ENCODE measurements around the gene DESI1. TPM values are rescaled to one million over a fixed set of nuclear protein-coding genes. Genes with fewer than 3 reads are reported as not detected.
A peak's percentile ranks its signal among the peaks of the same experiment; 100 is the strongest.
"Not testable (repeated sequence)": the region's sequence is repeated elsewhere in the genome, so short reads cannot be mapped to it uniquely, and the experiment has no call there.

DESI1 gene
- polyA plus RNA-seq, 1 of the 3 experiments (the other 2 are of a cell fraction): 8.2 TPM

- peak; percentile 76 for DNase-seq
- no peak for TF ChIP-seq USF1 (IDR thresholded peaks at IDR 0.05; ENCODE audit: borderline replicate concordance, low read depth)
- no peak for TF ChIP-seq MEF2A (IDR thresholded peaks at IDR 0.05; ENCODE audit: borderline replicate concordance, low read depth)
- TF ChIP-seq SMC3 (IDR thresholded peaks at IDR 0.05; ENCODE audit: low read depth, low read length): peak; percentile 63
- peak; percentile 63 for TF ChIP-seq CTCF (IDR thresholded peaks at IDR 0.05)
- peak; percentile 78 for TF ChIP-seq RAD21 (IDR thresholded peaks at IDR 0.05; ENCODE audit: low read length)
- TF ChIP-seq MXI1 (IDR thresholded peaks at IDR 0.05; ENCODE audit: low read depth, low read length): no peak
- Histone ChIP-seq H3K4me2 (0 out of 2 replicates have a peak overlapping the region, but pooled peaks have one; percentile 37), H3K9ac (no peak overlapping the region), H3K4me1 (ENCODE audit: control insufficient read depth in 1 of 2, insufficient read depth in 2 of 2, low read depth in 1 of 2, low read length in 1 of 2) (peaks cover 5 to 14% of the 10 kb centered on the region in 2 experiments; a peak in 2 of 4 replicates), H3F3A (replicated peaks; ENCODE audit: insufficient read depth) (no peaks in the 10 kb centered on the region), H2AFZ (ENCODE audit: low read depth) (no peak overlapping the region), H3K36me3 (replicated peaks in 1 of 2; ENCODE audit: control insufficient read depth in 1 of 2, insufficient read depth in 2 of 2, low read length in 1 of 2) (peaks cover 0 to 3% of the 10 kb centered on the region in 2 experiments), H3K79me2 (ENCODE audit: insufficient read depth) (no peaks in the 10 kb centered on the region), H3K27ac (ENCODE audit: low read depth in 2 of 2, low read length in 1 of 2) (peak overlapping the region; percentile 53 to 65; a peak in 3 of 4 replicates), H3K4me3 (ENCODE audit: low read depth in 2 of 2, low read length in 1 of 2) (no peak overlapping the region; a peak in 1 of 4 replicates), H3K9me3 (no peaks in the 10 kb centered on the region), H3K27me3 (ENCODE audit: insufficient read depth) (no peaks in the 10 kb centered on the region), H4K20me1 (ENCODE audit: insufficient read depth) (no peaks in the 10 kb centered on the region), H3K9me2 (no peaks in the 10 kb centered on the region)
- POLR2A ChIA-PET: interaction anchor here (0.7 kb wide), 1 partner anchor 53 kb away, joined by 3 read pairs; no protein-coding TSS in a partner anchor
- 33% methylated on average over 1 of the region's 13 CpGs for WGBS (ENCODE audit: low lambda C conversion rate)
- CTCF ChIA-PET: interaction anchor here (0.6 to 3.0 kb wide), 21 partner anchors 8 to 231 kb away, joined by 3 to 35 read pairs (median 4); partner anchors contain the start of genes CSDC2 and POLR3H
Measured at GRCh38 chr22:41596776-41597634, 23.8 kb downstream of the DESI1 start.

GRCh38 chr22:41595703-41596102 lies 25.1 kb downstream of the DESI1 start:
- ChIA-PET POLR2A (no interaction called here), CTCF (interaction anchor here (2.2 kb wide), 1 partner anchor 21 kb away, joined by 7 read pairs; no protein-coding TSS in a partner anchor)
- no peak for DNase-seq
- Histone ChIP-seq H3K4me1 (ENCODE audit: control insufficient read depth in 1 of 2, insufficient read depth in 2 of 2, low read depth in 1 of 2, low read length in 1 of 2) (peaks cover 5 to 14% of the 10 kb centered on the region in 2 experiments; a peak in 2 of 4 replicates), H3K36me3 (replicated peaks in 1 of 2; ENCODE audit: control insufficient read depth in 1 of 2, insufficient read depth in 2 of 2, low read length in 1 of 2) (peaks cover 0 to 3% of the 10 kb centered on the region in 2 experiments), H3K9ac (no peak overlapping the region), H3K27me3 (ENCODE audit: insufficient read depth) (no peaks in the 10 kb centered on the region), H3K9me2 (no peaks in the 10 kb centered on the region), H4K20me1 (ENCODE audit: insufficient read depth) (no peaks in the 10 kb centered on the region), H3K27ac (ENCODE audit: low read depth in 2 of 2, low read length in 1 of 2) (no peak overlapping the region), H3F3A (replicated peaks; ENCODE audit: insufficient read depth) (no peaks in the 10 kb centered on the region), H2AFZ (ENCODE audit: low read depth) (no peak overlapping the region), H3K79me2 (ENCODE audit: insufficient read depth) (no peaks in the 10 kb centered on the region), H3K9me3 (no peaks in the 10 kb centered on the region), H3K4me2 (no peak overlapping the region), H3K4me3 (ENCODE audit: low read depth in 2 of 2, low read length in 1 of 2) (no peak overlapping the region)
- no peak for TF ChIP-seq YY1 (IDR thresholded peaks at IDR 0.05; ENCODE audit: low read depth)
- no peak for TF ChIP-seq FOSL2 (IDR thresholded peaks at IDR 0.05; ENCODE audit: borderline replicate concordance, low read depth)
- TF ChIP-seq CHD2 (IDR thresholded peaks at IDR 0.05; ENCODE audit: low read length, partially characterized antibody): no peak
- no peak for TF ChIP-seq CTCF (IDR thresholded peaks at IDR 0.05)
- TF ChIP-seq EP300 (IDR thresholded peaks at IDR 0.05; ENCODE audit: borderline replicate concordance in 1 of 2, low read depth in 1 of 2, low read length in 1 of 2): no peak
- TF ChIP-seq MEF2A (IDR thresholded peaks at IDR 0.05; ENCODE audit: borderline replicate concordance, low read depth): no peak
- TF ChIP-seq RXRA (IDR thresholded peaks at IDR 0.05; ENCODE audit: borderline replicate concordance, low read depth): no peak
- TF ChIP-seq GATA2 (CRISPR knock-in tag; IDR thresholded peaks at IDR 0.05): no peak
- no peak for TF ChIP-seq SMC3 (IDR thresholded peaks at IDR 0.05; ENCODE audit: low read depth, low read length)
- TF ChIP-seq RFX5 (IDR thresholded peaks at IDR 0.05; ENCODE audit: low read length): no peak
- no peak for TF ChIP-seq TEAD4 (IDR thresholded peaks at IDR 0.05; ENCODE audit: borderline replicate concordance, insufficient read depth)
- WGBS (ENCODE audit: low lambda C conversion rate): 93% methylated on average over 3 of the region's 5 CpGs

GRCh38 chr22:41593336-41593960 lies 27.4 kb downstream of the DESI1 start:
- H3K4me2 ChIP-seq; H3K9me3 ChIP-seq; H3K27me3 ChIP-seq (ENCODE audit: insufficient read depth); H3K9me2 ChIP-seq; DNase-seq; H4K20me1 ChIP-seq (ENCODE audit: insufficient read depth); H2AFZ ChIP-seq (ENCODE audit: low read depth); H3K4me3 ChIP-seq (ENCODE audit: low read depth in 2 of 2, low read length in 1 of 2); POLR2A ChIA-PET; H3K36me3 ChIP-seq (replicated peaks in 1 of 2; ENCODE audit: control insufficient read depth in 1 of 2, insufficient read depth in 2 of 2, low read length in 1 of 2); H3F3A ChIP-seq (replicated peaks; ENCODE audit: insufficient read depth); H3K27ac ChIP-seq (ENCODE audit: low read depth in 2 of 2, low read length in 1 of 2); H3K9ac ChIP-seq: not testable (repeated sequence)
- Histone ChIP-seq H3K79me2 (ENCODE audit: insufficient read depth) (peaks cover 11% of the 10 kb centered on the region; the same call in 1 of the 2 replicates), H3K4me1 (ENCODE audit: control insufficient read depth in 1 of 2, insufficient read depth in 2 of 2, low read depth in 1 of 2, low read length in 1 of 2) (peaks cover 5 to 18% of the 10 kb centered on the region in 2 experiments; a peak in 2 of 4 replicates)
- WGBS (ENCODE audit: low lambda C conversion rate): 93% methylated on average over 13 of the region's 51 CpGs
- CTCF ChIA-PET: interaction anchor here (1.3 to 1.5 kb wide), 2 partner anchors 16 to 26 kb away, joined by 3 read pairs; no protein-coding TSS in a partner anchor
